NCI-H2171 treated with DMSO at 0.1 percent for 48 hours (cell line): ENCODE measurements around the gene CACTIN.
"Not testable (repeated sequence)": the region's sequence is repeated elsewhere in the genome, so short reads cannot be mapped to it uniquely, and the experiment has no call there.

Experiments used
- DNase-seq: peaks from one replicate; lab custom pipeline; 2025; lab: John Stamatoyannopoulos, UW

The CACTIN gene

DNA sequence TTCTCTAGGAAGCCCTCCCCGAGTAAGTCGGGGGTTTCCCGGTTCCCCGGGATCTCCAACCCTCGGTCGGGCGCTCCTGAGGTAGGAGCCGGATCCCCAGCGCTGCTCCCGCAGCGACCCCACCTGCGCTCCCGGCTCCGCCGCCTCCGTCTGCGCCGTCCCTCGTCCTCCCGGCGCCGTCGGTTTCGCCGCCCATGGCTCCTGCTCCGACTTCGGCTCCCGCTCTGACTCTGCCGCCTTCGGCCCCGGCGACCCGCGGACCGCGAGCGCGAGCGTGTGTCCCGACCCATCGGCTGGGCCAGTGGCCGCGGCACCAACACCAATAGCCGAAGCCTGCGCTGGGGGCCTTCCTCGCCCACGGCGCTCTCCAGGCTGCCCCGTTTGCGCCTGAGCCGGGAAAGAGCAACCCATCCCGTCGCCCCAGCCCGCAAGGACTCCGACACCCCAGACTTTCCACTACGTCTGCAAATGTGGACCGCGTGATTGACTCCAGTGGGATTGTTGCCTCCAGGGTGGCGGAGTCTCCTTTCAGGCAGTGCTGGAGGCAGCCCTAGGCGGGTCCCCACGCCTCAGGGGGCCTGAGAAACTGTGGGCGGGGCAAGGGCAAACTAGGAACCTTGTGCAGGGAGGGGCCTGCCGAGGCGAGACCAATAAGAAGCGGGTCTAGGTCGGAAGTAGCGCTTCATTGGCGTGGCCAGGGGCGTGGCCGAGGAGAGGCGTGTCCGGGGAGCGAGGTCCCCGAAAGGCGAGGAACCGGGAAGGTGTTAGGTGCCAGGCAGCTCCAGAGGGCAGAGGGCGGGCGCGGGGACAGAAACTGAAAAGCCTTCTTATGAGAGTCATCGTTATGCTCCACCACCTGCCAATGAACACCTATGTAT is at the start of gene CACTIN:
TSS of gene CACTIN (minus strand) at position 318 of the 878 bp plus-strand sequence. CDS start at position 290, 28 bp downstream.
- DNase-seq, result peak; percentile 99

DNA sequence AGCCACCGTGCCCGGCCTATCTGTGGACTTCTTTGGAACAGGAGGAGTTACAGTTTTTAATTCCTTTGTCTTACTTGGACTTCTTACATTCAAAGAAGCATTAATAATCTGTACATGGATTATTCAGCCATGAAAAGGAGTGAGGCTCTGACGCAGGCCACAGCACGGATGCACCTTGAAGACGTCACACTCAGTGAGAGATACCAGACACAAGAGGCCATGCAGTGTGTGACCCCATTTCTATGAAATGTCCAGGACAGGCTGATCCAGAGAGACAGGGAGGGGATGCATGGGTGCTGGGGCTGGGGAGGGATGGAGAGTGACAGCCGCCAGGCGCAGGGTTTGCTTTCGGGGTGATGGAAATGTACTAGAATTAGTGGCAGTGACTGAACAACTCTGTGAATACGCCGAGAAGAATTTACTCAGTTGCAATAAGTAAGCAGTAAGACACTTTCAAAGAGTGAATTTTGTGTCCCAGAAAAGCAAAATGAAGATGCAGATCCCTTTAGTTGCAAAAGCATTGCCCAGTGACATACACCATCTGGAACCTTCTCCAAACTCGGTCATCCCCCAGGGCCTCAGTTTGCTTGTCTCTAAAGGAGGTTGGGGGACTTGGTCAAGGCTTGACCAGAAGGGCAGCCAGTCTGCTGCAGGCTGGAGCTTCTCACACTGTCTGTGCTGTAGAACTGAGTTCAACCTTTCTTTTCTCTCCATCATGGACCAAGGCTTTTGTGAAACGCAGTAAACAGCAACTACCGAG is 48.4 kb upstream of the CACTIN start:
- DNase-seq, result no peak

DNA sequence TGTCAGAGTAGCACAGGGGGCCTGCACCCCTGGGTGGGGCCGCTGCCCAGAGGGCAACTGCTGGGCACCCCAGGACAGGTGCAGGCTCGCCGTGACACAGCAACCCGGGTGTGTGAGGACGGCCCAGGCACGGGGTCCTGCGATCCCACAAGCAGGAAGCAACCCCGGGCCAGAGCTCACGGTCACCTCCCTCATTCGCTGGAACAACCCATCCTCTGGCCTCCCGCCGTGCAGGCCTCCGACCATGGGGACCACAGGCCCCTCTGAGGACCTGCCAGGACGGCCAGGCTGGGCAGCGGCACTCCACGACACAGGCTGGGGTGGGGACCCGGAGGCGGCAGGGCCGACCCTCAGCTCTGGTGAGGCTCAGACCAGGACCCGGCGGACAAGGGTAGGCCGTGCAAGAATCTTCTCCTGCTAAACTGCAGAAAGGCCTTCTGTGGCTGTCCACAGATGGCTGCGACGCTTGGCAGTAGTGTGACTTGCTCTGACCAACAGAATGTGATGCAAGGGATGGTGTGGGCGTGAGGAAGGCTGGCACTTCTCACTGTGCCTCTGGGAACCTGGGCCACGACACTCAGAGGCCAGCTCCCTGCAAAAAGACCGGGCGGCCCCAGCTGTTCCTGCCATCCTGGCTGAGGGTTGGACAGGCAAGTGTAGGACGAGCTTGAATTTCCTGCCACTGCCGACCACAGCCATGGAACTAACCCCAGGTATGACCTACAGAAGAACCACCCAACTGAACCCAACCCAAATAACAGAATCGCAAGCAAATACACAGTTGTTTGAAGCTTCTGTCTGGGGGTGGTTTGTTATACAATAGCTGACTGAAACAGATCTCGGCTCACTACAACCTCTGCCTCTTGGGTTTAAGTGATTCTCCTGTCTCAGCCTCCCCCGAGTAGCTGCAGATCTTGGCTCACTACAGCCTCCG is 47.2 kb upstream of the CACTIN start:
- no peak for DNase-seq

DNA sequence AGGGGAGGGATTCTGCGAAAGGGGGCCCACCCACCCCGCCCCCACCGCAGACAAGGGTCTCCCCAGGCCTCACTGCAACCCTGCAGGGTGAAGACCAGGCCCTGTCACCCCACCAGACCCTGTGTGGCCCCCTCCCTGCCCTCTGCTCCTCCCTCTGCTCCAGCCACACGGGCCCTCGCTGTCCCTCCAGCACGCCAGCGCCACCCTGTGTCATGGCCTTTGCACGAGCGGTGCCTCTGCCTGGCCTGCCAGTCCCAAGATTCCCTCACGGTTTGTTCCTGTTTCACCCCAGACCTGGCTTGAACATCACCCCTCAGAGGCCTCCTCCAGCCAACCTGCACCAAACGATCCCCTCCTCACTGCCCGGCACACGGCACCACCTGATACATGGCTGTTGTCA is 46.4 kb upstream of the CACTIN start:
- no peak for DNase-seq

DNA sequence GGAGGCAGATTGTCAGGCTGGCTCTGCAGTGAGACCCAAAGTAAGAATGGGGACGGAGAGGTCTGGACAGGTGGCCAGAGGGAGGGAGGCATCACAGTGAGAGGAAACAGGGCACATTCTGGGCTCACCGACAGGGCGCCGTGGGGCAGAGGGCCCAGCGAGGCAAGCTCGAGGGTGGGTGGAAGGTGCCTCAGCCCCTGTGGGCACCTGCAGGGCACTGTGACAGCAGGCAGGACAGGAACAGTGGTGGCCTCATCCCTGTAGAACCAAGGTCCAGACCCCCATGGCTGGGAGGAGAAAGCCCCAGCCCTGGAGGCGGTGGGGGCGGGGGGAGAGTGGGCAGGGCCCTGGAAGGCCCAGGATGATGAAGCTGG is 46.0 kb upstream of the CACTIN start:
- no peak for DNase-seq

DNA sequence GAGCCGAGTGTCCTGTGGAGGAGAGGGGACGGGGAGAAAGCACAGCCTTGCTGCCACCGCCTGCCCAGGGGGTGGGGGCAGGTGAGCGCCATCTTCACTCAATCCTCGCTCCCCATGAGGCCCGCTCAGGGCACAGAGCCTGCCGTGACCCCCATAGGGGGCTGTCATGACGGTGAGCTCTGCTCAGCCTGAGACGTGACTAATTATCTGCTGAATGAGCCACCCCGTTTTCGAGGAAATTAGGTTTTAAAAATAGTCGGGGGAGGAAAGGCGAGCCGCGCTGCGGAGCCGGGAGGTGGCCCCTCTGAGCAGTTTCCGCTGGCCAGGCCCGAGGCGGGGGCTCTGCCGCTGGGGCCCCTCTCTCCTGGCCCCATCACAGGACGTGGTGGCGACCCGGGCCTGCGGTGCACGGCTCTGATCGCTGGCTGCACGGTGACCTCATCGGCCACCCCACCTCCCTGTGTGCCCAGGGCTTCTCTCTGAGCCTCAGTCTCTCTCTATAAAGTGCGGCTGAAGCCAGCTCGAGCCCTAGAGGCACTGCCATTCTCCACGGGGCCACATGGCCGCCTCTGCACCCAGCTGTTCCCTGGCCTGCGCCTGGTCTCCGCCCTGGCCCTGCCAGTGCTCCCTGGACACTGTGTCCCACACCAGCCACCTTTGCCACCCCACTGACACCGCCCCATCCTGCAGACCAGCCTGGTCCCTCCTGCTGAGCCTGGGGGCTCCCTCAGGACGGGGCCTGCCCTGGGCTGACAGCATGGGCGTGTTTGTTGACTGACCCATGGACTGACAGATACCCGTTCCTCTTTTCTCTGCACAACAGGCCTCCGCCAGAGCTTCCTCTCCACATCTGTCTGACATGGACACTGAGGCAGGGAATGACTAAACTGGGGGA is 45.3 kb upstream of the CACTIN start:
- DNase-seq, result no peak

DNA sequence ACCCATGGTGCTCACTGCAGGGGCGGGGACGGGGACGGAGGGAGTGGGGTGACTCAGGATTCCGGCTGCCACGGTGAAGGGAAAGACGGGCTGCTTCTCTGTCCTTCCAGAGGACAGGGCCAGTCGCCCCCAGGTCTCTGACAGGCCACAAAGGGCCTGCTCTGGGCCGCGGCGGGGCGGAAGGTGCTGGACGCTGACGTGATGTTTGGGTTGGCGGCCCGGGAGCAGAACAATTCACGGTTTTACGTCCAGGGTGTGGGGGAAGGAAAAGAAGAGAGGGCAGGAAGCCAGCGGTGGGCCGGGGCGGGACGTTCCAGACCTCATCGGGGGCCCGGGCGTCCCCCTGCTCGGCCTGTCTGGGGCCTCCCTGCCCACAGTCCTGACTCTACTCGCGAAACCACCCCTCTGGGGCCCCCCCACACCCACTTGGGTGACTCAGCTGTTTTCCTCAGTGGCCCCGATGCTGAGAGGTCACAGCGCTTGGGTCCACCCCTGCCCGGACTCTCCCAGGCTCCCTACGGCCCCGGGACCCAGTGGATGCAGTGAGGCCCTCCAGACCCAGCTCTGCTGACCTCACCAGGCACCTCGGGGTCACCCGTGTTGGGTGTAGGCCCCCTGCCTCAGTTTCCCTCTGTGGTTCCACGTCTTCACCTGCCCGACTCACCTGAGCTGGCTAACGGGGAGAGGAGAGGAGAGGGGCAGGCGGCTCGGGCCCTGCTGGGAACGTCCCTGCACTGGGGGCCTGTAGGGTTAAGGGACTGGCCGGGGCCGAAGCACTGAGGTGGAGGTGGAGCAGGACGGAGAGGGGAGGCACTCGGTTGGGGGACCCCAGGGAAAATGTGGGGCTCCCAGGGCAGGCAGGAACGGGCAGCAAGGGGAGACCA is 44.4 kb upstream of the CACTIN start:
- DNase-seq, result no peak

DNA sequence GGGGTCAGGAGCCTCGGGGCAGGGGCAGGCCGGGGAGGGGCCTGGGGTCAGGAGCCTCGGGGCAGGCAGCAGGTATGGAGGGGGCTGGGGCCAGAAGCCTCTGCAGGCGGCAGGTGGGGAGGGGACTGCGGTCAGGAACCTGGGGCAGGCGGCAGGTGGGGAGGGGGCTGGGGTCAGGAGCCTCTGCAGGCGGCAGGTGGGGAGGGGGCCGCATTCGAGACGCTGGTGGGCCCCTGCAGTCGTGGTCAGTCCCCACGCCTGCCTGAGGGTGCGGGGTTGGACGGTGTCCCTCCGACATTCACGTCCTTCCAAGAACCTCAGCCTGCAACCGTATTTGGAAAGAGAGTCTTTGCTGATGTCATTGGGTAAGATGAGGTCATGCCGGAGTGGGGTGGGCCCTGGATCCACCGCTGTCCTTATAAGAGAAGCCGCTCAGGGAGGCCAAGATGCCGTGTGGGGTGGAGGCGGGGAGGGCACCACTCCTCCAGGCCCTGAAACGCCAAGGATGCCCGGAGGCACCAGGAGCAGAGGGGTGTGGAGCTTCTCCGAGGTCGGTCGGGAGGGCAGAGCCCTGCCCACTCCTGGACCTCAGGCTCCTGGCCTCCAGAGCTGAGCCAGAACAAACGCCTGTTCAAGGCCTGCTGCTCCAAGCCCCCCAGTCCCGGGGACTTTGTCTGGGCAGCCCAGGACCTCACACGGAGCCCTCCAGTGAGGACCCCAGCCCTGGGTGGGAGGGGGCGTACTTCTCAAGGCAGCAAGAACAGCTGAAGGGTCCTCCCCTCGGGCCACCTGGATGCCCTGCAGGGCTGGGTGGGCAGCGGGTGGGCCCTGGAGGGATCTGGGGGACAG is 43.6 kb upstream of the CACTIN start:
- DNase-seq, result no peak

DNA sequence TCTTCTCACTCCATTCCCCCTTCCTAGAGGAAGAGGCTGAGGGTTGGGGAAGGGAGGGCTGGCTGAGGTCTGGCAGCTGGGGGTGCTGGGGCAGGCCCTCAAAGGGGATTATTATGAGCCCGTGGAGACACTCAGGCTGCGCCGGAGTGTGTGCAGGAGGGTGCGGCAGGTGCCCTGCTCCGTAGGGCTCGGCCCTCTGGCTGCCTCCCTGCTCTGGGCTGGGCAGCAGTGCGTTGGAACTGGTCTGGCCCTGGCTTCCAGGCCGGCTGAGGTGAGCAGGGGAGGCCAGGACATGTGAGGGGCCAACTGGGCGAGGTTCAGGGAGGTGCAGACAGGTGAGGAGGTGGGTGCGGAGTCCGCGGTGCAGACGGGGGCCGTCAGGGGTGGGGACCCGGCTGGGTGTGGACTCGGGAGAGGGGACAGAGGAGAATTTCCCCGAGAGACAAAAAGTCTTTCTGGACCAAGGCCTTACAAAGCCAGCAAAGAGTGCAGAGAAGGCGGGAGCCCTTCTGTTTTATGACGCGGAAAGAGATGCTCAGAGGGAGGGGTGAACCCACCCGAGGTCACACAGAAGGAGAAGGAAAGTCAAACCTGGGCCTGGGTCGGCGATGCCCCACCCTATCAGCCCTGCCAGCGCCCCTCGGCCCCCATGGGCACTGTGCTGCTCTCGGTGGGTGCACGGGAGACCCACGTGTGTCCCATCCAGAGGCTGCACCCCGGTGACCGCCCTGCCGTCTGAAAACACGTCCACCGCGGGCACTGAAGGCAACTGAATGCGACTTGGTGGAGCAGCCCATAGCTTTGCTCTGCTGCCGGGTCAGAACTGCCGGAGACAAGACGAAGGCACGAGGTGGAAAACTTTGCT is 42.7 kb upstream of the CACTIN start:
- DNase-seq, result no peak

DNA sequence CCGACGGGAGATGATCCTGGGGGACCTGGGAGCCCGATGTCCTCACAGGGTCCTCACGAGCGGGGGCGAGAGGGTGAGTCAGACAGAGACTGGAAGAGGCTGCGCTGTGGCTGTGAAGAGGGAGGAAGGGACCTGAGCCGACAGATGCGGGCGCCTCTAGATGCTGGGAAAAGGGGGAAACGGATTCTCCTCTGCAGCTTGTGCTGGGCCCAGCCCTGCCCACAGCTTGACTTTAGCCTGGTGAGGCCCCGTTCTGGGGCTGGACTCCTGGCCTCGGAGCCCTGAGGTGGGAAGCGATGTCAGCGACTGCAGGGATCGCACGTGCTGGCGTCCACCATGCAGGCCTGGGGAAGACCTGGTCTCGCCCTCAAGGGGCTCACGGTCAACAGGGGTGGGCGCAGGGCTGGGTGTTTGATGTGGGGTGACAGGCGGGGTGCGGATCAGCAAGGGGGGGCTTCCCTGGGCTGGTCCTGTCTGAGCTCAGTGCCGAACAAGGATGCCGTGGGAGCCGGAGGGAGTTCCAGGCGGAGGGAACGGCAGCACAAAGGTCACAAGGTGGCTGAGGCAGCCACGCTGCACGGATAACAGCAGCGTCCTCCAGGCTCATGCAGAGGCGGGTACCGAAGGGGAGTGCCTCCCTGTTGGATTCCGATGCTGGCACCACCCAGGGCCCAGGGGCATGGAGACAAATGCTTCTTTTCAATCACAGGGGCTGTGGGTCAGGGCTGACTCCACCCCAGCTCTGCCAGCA is 41.9 kb upstream of the CACTIN start:
- DNase-seq, result no peak

DNA sequence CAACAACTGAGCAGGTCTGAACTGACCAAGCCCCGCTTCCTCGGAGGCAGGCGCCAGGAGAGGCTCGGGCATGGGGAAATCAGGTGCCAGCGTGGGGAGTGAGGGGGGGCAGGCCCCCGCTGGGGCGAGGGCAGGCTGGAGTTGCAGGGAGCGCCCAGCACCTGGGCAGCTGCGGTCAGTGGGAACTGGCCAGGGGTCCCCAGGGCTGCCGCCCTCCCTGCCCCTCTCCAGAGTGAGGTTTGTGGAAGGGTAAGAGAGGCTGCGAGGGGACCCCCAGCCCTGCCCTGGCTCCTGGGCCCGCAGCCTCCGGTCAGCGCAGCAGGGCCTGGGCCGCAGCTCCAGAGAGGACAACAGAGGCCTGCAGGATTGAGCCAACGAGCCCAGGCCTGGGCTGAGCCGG is 41.2 kb upstream of the CACTIN start:
- DNase-seq, result no peak

DNA sequence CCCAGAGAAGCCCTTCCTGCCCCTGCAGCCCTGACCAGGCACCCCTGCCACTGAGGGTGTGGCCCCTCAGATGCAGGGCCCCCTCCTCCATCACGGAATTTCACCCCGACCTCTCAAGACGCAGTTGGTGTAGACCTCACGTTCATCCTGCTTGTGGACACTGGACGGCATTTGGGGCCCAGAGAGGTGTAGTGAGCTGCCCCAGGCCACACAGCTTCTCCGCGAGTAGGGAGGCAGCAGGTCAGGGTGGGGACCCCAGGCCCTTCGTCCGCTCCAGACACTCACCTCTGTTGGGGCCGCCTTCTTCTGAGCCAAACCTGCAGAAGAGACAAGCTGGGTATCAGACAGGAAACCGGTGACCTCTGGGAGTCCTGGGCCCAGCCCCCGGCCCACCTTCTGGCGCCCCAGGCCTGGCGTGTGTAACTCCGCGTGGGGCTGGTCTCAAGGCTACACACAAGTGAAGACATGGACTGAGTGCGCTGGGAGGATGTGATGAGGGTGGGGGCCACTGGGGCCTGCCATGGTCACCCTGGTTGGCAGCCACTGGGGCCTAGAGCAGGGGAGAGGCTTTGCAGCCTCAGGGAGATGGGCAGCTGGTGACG is 40.5 kb upstream of the CACTIN start:
- DNase-seq, result no peak

DNA sequence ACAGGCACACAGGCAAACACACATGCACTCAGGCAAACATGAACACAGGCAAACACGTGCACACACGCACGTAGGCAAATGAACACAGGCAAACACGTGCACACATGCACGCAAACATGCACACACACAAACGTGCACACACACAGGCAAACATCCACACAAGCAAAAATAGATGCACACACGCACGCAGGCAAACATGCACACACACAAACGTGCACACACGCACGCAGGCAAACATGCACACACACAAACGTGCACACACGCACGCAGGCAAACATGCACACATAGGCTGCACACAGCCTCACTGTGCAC is 39.9 kb upstream of the CACTIN start:
- DNase-seq, result not testable (repeated sequence)

DNA sequence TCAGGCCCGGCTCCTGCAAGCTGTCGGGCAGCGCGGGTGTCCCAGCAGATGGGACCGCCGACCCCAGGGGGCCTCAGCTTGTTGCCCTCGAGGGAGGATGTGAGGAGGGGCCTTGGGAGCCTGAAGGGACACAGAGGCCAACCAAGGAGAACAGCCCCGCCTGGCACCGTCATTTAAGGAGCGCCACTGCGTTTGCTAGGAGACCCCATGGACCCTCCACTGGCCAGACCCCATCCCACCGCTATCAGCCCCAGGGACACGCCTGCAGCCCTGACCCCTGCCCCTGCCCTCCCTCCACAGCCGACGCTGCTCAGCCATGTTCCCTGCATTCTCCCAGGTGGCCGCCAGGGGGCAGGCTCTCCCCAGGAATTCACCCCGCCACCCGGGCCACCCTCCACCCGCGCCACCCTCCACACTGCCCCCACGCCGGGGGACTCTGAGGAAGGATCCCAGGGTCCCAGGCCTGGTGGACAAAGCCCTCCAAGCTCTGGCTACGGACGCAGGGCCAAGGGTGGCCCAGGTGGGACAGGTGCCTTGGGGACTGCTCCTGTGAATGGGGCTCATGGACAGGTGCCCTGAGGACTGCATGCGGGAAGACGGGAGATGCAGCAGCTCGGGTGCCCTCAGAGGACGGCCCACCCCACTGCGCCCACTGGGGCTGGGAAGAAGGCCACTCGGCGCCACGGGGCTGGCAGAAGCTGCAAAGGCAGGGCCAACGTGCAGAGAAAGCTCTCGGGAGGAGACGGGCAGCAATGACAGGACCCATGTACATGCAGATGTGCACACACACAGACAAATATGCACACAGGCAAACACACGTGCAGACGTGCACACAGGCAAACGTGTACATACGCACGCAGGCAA is 39.3 kb upstream of the CACTIN start:
- peak; percentile 36 for DNase-seq

DNA sequence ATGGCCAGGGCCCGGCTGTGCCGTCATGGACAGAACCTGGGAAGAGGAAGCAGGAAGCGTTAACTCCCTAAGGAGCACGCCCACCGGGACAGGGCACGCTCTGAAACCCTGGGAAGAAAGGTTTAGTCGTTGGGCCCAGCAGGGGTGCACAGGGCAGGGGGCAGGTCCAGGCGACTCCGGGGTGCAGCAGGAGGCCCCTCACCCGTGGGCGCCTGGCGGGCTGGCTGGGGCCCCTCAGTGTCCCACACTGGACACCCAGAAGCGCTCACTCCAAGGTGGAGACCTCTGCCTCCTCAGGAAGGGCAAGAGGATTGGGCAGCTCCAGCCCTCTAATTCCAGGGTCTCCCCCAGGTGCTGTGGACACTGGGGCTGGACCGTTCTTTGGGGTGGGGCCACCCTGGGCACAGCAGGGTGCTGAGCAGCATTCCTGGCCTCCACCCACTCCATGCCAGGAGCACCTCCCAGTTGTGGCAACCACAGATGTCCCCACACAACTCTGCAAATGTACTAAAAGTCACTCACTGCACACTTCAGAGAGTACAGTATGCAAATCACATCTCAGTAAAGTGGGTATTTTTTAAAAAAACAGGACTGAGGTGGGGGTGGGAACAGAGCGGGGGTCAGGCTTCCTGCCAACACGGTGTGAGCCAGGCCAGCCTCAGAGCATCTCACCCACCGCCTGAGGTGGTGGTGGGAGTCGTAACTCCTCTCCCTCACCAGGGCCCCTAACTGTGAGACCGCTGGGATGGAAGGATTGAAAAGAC is 38.5 kb upstream of the CACTIN start:
- DNase-seq, result no peak
